WTC11 (cell line): Measurements from ENCODE around the gene HLA-DQB1. TPM values are rescaled to one million over a fixed set of nuclear protein-coding genes. Genes with fewer than 3 reads are reported as not detected.

Source experiments
- ATAC-seq: fragments of 200-7000 bp; cut with Tn5 transposase; 2 replicates; pipeline ENCODE4 v1.10.0; 2021; ENCODE audit warnings: mild to moderate bottlenecking, moderate library complexity
- CTCF ChIA-PET: fragments of 300-600 bp; sonication (Branson Sonifier 250); formaldehyde crosslinking; loops from one replicate; lab custom pipeline; 2021; ENCODE audit warnings: antibody characterized with exemption; lab: Charles Lee
- POLR2A ChIA-PET: fragments of 350-600 bp; sonication (Branson Sonifier 250); formaldehyde crosslinking; loops from one replicate; lab custom pipeline; 2021; ENCODE audit warnings: antibody characterized with exemption; lab: Charles Lee
- DNase-seq: peaks from one replicate; pipeline ENCODE4 v3.0.0; 2021; ENCODE audit warnings: low spot score
- H3K27ac Mint-ChIP-seq: 2 replicates; pipeline ENCODE4 v1.8.0; 2021; ENCODE audit warnings: mixed read lengths
- H3K27me3 Mint-ChIP-seq: 2 replicates; pipeline ENCODE4 v1.8.0; 2021; ENCODE audit warnings: low read depth, mild to moderate bottlenecking, moderate library complexity, mixed read lengths
- H3K36me3 Mint-ChIP-seq: 2 replicates; pipeline ENCODE4 v1.8.0; 2021; ENCODE audit warnings: mixed read lengths
- H3K4me1 Mint-ChIP-seq: 2 replicates; pipeline ENCODE4 v1.8.0; 2022; ENCODE audit warnings: mixed read lengths
- H3K4me3 Mint-ChIP-seq: 2 replicates; pipeline ENCODE4 v1.8.0; 2021; ENCODE audit warnings: mild to moderate bottlenecking, moderate library complexity, mixed read lengths
- H3K9me3 Mint-ChIP-seq: 2 replicates; pipeline ENCODE4 v1.8.0; 2021; ENCODE audit warnings: mixed read lengths
- CREM ChIP-seq: sonication (generic); formaldehyde crosslinking; IDR thresholded peaks from 2 replicates; pipeline ENCODE4 v1.8.1; 2022; ENCODE audit warnings: mild to moderate bottlenecking, missing genetic modification reagents, moderate library complexity
- ESRRA ChIP-seq: sonication (generic); formaldehyde crosslinking; IDR thresholded peaks from 2 replicates; pipeline ENCODE4 v1.8.1; 2022; ENCODE audit warnings: mild to moderate bottlenecking, missing genetic modification reagents, borderline replicate concordance
- GRHL2 ChIP-seq: fragments of 250-450 bp; sonication (Bioruptor Pico); IDR thresholded peaks from 2 replicates; pipeline ENCODE4 v1.8.0; 2022; ENCODE audit warnings: mild to moderate bottlenecking, moderate library complexity; ENCODE audit not compliant: insufficient replicate concordance, severe bottlenecking
- NFATC4 ChIP-seq: fragments of 250-450 bp; sonication (Bioruptor Pico); IDR thresholded peaks from 2 replicates; pipeline ENCODE4 v1.9.0; 2021; ENCODE audit warnings: mild to moderate bottlenecking
- NR2C2 ChIP-seq: sonication (generic); formaldehyde crosslinking; IDR thresholded peaks from 2 replicates; pipeline ENCODE4 v1.8.0; 2022; ENCODE audit warnings: mild to moderate bottlenecking, missing genetic modification reagents
- PRRX2 ChIP-seq: fragments of 250-450 bp; sonication (Bioruptor Pico); IDR thresholded peaks from 2 replicates; pipeline ENCODE4 v1.8.0; 2021; ENCODE audit warnings: mild to moderate bottlenecking
- TCF7 ChIP-seq: sonication (generic); formaldehyde crosslinking; IDR thresholded peaks from 2 replicates; pipeline ENCODE4 v1.8.0; 2022; ENCODE audit warnings: mild to moderate bottlenecking, low read depth, missing genetic modification reagents, moderate library complexity
- TP53 ChIP-seq: sonication (generic); formaldehyde crosslinking; IDR thresholded peaks from 2 replicates; pipeline ENCODE4 v1.8.1; 2023; ENCODE audit warnings: mild to moderate bottlenecking, missing genetic modification reagents
- USF1 ChIP-seq: sonication (generic); formaldehyde crosslinking; IDR thresholded peaks from 2 replicates; pipeline ENCODE4 v1.8.0; 2022; ENCODE audit warnings: mild to moderate bottlenecking, missing genetic modification reagents
- ZNF138 ChIP-seq: sonication (generic); formaldehyde crosslinking; conservative IDR thresholded peaks from 2 replicates; pipeline ENCODE4 v1.8.1; 2022; ENCODE audit warnings: mild to moderate bottlenecking, moderate library complexity, missing genetic modification reagents
- ZNF281 ChIP-seq: sonication (generic); formaldehyde crosslinking; IDR thresholded peaks from 2 replicates; pipeline ENCODE4 v1.8.0; 2023; ENCODE audit warnings: mild to moderate bottlenecking, missing genetic modification reagents
- total RNA-seq: library from RNA; stranded (reverse); gene quantifications from 3 replicates; pipeline ENCODE4 v1.2.3, GENCODE V29; 2021
- TF ChIP-seq, protein P1 (sequence below): sonication (generic); formaldehyde crosslinking; conservative IDR thresholded peaks from 2 replicates; pipeline ENCODE4 v1.8.1; 2023; ENCODE audit warnings: mild to moderate bottlenecking, low read depth, missing genetic modification reagents, moderate library complexity
- TF ChIP-seq, protein P2 (sequence below): sonication (generic); formaldehyde crosslinking; IDR thresholded peaks from 2 replicates; pipeline ENCODE4 v1.8.1; 2022; ENCODE audit warnings: low read depth, mild to moderate bottlenecking, moderate library complexity, missing genetic modification reagents, borderline replicate concordance
- TF ChIP-seq, protein P3 (sequence below): sonication (generic); formaldehyde crosslinking; IDR thresholded peaks from 2 replicates; pipeline ENCODE4 v1.8.0; 2023; ENCODE audit warnings: missing genetic modification reagents, mild to moderate bottlenecking, borderline replicate concordance
- TF ChIP-seq, protein P4 (sequence below): sonication (generic); formaldehyde crosslinking; IDR thresholded peaks from 2 replicates; pipeline ENCODE4 v1.8.0; 2022; ENCODE audit warnings: missing genetic modification reagents
- TF ChIP-seq, protein P5 (sequence below): fragments of 250-450 bp; sonication (Bioruptor Pico); IDR thresholded peaks from 2 replicates; pipeline ENCODE4 v2.1.2; 2022; ENCODE audit warnings: mild to moderate bottlenecking, moderate library complexity
- TF ChIP-seq, protein P6 (sequence below): sonication (generic); formaldehyde crosslinking; IDR thresholded peaks from 2 replicates; pipeline ENCODE4 v1.8.1; 2023; ENCODE audit warnings: mild to moderate bottlenecking, missing genetic modification reagents, moderate library complexity

HLA-DQB1 gene
- total RNA-seq, 1 experiment from 2014 or later, result 0.83 TPM

- TF ChIP-seq, protein P1, sequence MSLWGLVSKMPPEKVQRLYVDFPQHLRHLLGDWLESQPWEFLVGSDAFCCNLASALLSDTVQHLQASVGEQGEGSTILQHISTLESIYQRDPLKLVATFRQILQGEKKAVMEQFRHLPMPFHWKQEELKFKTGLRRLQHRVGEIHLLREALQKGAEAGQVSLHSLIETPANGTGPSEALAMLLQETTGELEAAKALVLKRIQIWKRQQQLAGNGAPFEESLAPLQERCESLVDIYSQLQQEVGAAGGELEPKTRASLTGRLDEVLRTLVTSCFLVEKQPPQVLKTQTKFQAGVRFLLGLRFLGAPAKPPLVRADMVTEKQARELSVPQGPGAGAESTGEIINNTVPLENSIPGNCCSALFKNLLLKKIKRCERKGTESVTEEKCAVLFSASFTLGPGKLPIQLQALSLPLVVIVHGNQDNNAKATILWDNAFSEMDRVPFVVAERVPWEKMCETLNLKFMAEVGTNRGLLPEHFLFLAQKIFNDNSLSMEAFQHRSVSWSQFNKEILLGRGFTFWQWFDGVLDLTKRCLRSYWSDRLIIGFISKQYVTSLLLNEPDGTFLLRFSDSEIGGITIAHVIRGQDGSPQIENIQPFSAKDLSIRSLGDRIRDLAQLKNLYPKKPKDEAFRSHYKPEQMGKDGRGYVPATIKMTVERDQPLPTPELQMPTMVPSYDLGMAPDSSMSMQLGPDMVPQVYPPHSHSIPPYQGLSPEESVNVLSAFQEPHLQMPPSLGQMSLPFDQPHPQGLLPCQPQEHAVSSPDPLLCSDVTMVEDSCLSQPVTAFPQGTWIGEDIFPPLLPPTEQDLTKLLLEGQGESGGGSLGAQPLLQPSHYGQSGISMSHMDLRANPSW (CRISPR knock-in tag), result no peak
- no peak for TF ChIP-seq CREM
- TF ChIP-seq USF1 (CRISPR knock-in tag), result no peak
- TF ChIP-seq, protein P2, sequence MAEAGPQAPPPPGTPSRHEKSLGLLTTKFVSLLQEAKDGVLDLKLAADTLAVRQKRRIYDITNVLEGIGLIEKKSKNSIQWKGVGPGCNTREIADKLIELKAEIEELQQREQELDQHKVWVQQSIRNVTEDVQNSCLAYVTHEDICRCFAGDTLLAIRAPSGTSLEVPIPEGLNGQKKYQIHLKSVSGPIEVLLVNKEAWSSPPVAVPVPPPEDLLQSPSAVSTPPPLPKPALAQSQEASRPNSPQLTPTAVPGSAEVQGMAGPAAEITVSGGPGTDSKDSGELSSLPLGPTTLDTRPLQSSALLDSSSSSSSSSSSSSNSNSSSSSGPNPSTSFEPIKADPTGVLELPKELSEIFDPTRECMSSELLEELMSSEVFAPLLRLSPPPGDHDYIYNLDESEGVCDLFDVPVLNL (CRISPR knock-in tag), result no peak
- TF ChIP-seq, all 79 proteins: peak for 0
These were observed 19.1 kb upstream of the HLA-DQB1 start (continued) for GRCh38 chr6:32685603-32686002.

DNA sequence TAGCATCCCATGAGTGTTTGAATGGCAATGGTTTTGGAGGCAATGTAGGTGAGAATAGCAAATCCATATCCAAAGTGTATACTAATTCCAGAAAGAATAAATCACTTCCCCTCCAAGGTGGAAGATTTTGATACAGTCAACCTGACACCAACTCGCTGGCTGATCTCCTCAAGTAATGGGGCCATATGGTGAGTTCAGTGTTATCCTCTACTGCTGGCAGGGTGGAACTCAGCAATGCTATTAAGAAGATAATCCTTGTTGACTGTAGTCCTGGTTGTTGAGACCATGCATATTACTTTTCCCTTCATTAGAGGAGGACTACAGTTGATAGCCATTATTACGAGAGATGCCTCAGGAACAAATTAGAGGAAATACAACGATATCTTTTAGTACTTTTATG lies 17.8 kb upstream of the HLA-DQB1 start:
- ATAC-seq (no peak), DNase-seq (no peak)
- Mint-ChIP-seq H3K9me3 (no peaks in the 10 kb centered on the region), H3K4me3 (no peak overlapping the region), H3K4me1 (peaks cover 6% of the 10 kb centered on the region; the same call in 1 of the 2 replicates), H3K27me3 (no peaks in the 10 kb centered on the region; the same call in 1 of the 2 replicates), H3K36me3 (no peaks in the 10 kb centered on the region), H3K27ac (no peak overlapping the region)
- CTCF ChIA-PET, result no interaction called here
- POLR2A ChIA-PET, result no interaction called here
- TF ChIP-seq ZNF281 (CRISPR knock-in tag) (no peak), TCF7 (CRISPR knock-in tag) (no peak), GRHL2 (CRISPR knock-in tag) (no peak), ZNF138 (no peak), PRRX2 (CRISPR knock-in tag) (no peak), NR2C2 (no peak), NFATC4 (CRISPR knock-in tag) (no peak), TP53 (CRISPR knock-in tag) (no peak), ESRRA (CRISPR knock-in tag) (no peak)
- TF ChIP-seq, protein P3, sequence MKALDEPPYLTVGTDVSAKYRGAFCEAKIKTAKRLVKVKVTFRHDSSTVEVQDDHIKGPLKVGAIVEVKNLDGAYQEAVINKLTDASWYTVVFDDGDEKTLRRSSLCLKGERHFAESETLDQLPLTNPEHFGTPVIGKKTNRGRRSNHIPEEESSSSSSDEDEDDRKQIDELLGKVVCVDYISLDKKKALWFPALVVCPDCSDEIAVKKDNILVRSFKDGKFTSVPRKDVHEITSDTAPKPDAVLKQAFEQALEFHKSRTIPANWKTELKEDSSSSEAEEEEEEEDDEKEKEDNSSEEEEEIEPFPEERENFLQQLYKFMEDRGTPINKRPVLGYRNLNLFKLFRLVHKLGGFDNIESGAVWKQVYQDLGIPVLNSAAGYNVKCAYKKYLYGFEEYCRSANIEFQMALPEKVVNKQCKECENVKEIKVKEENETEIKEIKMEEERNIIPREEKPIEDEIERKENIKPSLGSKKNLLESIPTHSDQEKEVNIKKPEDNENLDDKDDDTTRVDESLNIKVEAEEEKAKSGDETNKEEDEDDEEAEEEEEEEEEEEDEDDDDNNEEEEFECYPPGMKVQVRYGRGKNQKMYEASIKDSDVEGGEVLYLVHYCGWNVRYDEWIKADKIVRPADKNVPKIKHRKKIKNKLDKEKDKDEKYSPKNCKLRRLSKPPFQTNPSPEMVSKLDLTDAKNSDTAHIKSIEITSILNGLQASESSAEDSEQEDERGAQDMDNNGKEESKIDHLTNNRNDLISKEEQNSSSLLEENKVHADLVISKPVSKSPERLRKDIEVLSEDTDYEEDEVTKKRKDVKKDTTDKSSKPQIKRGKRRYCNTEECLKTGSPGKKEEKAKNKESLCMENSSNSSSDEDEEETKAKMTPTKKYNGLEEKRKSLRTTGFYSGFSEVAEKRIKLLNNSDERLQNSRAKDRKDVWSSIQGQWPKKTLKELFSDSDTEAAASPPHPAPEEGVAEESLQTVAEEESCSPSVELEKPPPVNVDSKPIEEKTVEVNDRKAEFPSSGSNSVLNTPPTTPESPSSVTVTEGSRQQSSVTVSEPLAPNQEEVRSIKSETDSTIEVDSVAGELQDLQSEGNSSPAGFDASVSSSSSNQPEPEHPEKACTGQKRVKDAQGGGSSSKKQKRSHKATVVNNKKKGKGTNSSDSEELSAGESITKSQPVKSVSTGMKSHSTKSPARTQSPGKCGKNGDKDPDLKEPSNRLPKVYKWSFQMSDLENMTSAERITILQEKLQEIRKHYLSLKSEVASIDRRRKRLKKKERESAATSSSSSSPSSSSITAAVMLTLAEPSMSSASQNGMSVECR (CRISPR knock-in tag), result no peak
- TF ChIP-seq, protein P4, sequence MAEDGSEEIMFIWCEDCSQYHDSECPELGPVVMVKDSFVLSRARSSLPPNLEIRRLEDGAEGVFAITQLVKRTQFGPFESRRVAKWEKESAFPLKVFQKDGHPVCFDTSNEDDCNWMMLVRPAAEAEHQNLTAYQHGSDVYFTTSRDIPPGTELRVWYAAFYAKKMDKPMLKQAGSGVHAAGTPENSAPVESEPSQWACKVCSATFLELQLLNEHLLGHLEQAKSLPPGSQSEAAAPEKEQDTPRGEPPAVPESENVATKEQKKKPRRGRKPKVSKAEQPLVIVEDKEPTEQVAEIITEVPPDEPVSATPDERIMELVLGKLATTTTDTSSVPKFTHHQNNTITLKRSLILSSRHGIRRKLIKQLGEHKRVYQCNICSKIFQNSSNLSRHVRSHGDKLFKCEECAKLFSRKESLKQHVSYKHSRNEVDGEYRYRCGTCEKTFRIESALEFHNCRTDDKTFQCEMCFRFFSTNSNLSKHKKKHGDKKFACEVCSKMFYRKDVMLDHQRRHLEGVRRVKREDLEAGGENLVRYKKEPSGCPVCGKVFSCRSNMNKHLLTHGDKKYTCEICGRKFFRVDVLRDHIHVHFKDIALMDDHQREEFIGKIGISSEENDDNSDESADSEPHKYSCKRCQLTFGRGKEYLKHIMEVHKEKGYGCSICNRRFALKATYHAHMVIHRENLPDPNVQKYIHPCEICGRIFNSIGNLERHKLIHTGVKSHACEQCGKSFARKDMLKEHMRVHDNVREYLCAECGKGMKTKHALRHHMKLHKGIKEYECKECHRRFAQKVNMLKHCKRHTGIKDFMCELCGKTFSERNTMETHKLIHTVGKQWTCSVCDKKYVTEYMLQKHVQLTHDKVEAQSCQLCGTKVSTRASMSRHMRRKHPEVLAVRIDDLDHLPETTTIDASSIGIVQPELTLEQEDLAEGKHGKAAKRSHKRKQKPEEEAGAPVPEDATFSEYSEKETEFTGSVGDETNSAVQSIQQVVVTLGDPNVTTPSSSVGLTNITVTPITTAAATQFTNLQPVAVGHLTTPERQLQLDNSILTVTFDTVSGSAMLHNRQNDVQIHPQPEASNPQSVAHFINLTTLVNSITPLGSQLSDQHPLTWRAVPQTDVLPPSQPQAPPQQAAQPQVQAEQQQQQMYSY, result no peak
- TF ChIP-seq, protein P5, sequence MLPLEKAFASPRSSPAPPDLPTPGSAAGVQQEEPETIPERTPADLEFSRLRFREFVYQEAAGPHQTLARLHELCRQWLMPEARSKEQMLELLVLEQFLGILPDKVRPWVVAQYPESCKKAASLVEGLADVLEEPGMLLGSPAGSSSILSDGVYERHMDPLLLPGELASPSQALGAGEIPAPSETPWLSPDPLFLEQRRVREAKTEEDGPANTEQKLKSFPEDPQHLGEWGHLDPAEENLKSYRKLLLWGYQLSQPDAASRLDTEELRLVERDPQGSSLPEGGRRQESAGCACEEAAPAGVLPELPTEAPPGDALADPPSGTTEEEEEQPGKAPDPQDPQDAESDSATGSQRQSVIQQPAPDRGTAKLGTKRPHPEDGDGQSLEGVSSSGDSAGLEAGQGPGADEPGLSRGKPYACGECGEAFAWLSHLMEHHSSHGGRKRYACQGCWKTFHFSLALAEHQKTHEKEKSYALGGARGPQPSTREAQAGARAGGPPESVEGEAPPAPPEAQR, result no peak
- TF ChIP-seq, protein P6, sequence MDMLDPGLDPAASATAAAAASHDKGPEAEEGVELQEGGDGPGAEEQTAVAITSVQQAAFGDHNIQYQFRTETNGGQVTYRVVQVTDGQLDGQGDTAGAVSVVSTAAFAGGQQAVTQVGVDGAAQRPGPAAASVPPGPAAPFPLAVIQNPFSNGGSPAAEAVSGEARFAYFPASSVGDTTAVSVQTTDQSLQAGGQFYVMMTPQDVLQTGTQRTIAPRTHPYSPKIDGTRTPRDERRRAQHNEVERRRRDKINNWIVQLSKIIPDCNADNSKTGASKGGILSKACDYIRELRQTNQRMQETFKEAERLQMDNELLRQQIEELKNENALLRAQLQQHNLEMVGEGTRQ (CRISPR knock-in tag), result no peak
